Right atrium auricular region (tissue), 2 donors: ENCODE measurements around the gene RAP1A. TPM values are rescaled to one million over a fixed set of nuclear protein-coding genes. Genes with fewer than 3 reads are reported as not detected.

Experiments
- DNase-seq: peaks from one replicate; pipeline ENCODE4 v3.0.0-alpha.2; 2019; ENCODE audit warnings: low spot score
- H3K27ac ChIP-seq, 2 donors: fragments of 200-600 bp; sonication (generic); 1 replicate in 1 of 2; 2 replicates in 1 of 2; pipeline ENCODE4 v1.5.1; 2016 to 2019
- H3K27me3 ChIP-seq, 2 donors: fragments of 200-600 bp; sonication (generic); one replicate each; pipeline versions ENCODE4 v1.5.1 to v1.6.0; 2017 to 2019
- H3K36me3 ChIP-seq: fragments of 200-600 bp; sonication (generic); one replicate; pipeline ENCODE4 v1.5.1; 2016
- H3K4me1 ChIP-seq, 2 donors: fragments of 200-600 bp; sonication (generic); one replicate each; pipeline versions ENCODE4 v1.5.1 to v1.6.0; 2017 to 2019
- H3K4me3 ChIP-seq, 2 donors: fragments of 200-600 bp; sonication (generic); 1 replicate in 1 of 2; 2 replicates in 1 of 2; pipeline ENCODE4 v1.5.1; 2017 to 2019; ENCODE audit warnings: mild to moderate bottlenecking in 1 of 2, moderate library complexity in 1 of 2
- H3K9me3 ChIP-seq, 2 donors: fragments of 200-600 bp; sonication (generic); one replicate each; pipeline ENCODE4 v1.5.1; 2019
- total RNA-seq, 2 donors: library from RNA; depleted of rRNA; stranded (reverse); fragments of >200 nt; gene quantifications; one replicate each; pipeline ENCODE4 v1.1.0, GENCODE V29; 2016
- TF ChIP-seq, protein P1 (sequence below), 2 donors: fragments of 200-600 bp; sonication (generic); IDR thresholded peaks; one replicate each; pipeline ENCODE4 v1.5.1; 2019; ENCODE audit warnings: antibody characterized with exemption in 2 of 2

RAP1A gene
- total RNA-seq, 2 donors from 2014 or later: 62.1 to 72.8 TPM

DNA sequence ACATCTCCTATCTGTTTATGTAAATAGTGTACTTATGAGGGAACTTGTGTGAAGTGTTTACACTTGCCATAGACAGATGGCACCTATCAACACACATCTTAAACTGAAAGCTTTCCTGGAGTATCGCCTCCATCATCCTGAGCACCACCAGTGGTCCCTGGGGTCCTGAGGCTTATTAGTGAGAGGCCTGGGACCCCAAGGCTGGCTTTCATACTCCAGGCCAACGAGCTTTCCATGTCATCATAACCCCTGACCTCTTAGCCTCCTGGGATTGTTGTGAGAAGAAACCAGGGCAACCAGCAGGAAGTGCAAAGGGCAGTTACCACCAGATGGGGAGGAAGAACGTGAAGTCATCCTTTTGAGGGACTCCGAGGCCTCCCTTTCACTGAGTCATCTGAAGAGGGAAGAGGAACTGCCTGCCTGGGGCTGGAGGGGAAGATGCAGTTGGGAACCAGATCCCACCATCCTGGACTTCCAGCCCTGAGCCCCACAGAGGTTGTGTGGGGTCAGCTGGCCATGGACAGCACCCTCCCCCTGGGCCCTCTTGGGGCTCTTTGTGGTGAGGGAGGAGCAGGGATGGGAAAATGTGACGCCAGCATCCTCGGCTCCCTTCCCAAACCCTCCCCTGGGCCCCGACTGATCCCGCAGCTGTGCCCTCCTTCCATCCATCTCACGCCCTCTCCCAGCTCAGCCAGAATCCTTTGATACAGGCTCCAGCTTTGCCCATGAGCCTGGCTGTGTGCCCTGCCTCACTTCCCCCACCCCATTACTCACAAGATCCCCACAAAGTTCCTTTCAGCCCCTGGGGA, 113.8 kb downstream of the RAP1A start:
- Histone ChIP-seq H3K4me3 (no peak overlapping the region), H3K27me3 (no peaks in the 10 kb centered on the region), H3K36me3 (no peaks in the 10 kb centered on the region), H3K4me1 (peaks cover 0 to 100% of the 10 kb centered on the region in 2 donors), H3K9me3 (no peaks in the 10 kb centered on the region), H3K27ac (peak overlapping the region; percentile 96 to 98)
- TF ChIP-seq, protein P1, sequence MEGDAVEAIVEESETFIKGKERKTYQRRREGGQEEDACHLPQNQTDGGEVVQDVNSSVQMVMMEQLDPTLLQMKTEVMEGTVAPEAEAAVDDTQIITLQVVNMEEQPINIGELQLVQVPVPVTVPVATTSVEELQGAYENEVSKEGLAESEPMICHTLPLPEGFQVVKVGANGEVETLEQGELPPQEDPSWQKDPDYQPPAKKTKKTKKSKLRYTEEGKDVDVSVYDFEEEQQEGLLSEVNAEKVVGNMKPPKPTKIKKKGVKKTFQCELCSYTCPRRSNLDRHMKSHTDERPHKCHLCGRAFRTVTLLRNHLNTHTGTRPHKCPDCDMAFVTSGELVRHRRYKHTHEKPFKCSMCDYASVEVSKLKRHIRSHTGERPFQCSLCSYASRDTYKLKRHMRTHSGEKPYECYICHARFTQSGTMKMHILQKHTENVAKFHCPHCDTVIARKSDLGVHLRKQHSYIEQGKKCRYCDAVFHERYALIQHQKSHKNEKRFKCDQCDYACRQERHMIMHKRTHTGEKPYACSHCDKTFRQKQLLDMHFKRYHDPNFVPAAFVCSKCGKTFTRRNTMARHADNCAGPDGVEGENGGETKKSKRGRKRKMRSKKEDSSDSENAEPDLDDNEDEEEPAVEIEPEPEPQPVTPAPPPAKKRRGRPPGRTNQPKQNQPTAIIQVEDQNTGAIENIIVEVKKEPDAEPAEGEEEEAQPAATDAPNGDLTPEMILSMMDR (IDR thresholded peaks at IDR 0.05): no peak
- DNase-seq: peak; percentile 85

DNA sequence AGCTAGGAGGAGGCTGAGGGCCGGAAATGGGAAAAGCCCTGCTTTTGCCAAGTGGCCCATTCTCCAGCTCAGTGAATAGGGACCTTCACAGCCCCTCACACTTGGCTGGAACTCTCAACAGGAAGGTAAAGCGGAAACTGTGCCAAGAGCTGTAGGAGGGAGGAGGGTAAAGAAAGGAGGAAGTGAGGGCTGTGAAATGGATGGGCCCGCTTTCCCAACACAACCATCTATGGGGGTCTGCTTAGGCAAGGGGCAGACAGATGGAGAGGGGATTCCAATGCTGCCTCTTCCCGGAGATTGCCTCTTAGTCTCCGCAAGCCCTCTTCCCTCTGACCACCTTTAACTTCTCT, 114.4 kb downstream of the RAP1A start:
- Histone ChIP-seq H3K9me3 (no peaks in the 10 kb centered on the region), H3K4me3 (no peak overlapping the region), H3K36me3 (no peaks in the 10 kb centered on the region), H3K4me1 (peaks cover 0 to 96% of the 10 kb centered on the region in 2 donors), H3K27me3 (no peaks in the 10 kb centered on the region), H3K27ac (peak overlapping the region; percentile 96 to 98)
- TF ChIP-seq, protein P1 (IDR thresholded peaks at IDR 0.05): no peak
- DNase-seq: no peak

DNA sequence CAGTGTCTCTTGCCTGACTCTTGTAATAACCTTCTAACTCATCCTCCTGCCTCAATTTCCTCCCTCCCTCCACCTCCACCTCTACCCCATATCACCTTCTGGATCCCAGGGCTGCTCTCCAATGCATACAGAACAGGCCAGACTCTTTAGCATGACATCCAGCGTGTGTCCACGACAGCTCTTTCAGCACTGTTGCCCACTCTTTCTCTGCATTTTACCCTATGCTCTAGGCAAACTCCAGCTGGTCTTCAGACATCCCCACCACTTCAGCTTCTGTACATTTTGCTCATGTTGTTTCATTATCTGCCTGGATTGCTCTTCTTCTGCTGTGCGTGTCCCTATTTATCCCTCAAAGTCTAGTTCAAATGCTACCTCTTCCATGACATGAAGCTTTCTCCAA, 114.8 kb downstream of the RAP1A start:
- Histone ChIP-seq H3K9me3 (no peaks in the 10 kb centered on the region), H3K27me3 (no peaks in the 10 kb centered on the region), H3K4me1 (peaks cover 0 to 92% of the 10 kb centered on the region in 2 donors), H3K27ac (peak overlapping the region; percentile 96 to 98), H3K4me3 (no peak overlapping the region), H3K36me3 (no peaks in the 10 kb centered on the region)
- TF ChIP-seq, protein P1 (IDR thresholded peaks at IDR 0.05): no peak
- no peak for DNase-seq

DNA sequence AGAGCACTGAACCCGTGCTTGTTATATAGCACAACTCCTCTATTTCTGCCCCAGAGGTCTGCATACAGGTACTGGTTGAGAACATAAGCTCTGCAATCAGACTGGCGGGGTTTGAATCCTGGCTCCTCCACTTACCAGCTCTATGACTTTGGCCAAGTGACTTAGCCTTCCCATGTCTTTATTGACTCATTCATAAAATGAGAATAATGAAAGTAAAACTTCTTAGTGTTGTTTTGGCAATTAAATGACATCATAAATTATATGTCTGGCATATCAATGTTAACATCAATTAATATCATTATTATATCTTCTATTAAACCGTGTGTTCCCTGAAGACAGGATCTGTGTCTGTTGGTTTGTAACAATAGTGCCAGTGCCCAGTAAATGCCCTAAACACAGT, 115.3 kb downstream of the RAP1A start:
- no peaks in the 10 kb centered on the region for H3K36me3 ChIP-seq
- H3K4me3 ChIP-seq: no peak overlapping the region
- TF ChIP-seq, protein P1 (IDR thresholded peaks at IDR 0.05): no peak
- DNase-seq: no peak
- peaks cover 0 to 91% of the 10 kb centered on the region in 2 donors for H3K4me1 ChIP-seq
- no peaks in the 10 kb centered on the region for H3K27me3 ChIP-seq
- H3K9me3 ChIP-seq: no peaks in the 10 kb centered on the region
- peak overlapping the region; percentile 96 to 98 for H3K27ac ChIP-seq

DNA sequence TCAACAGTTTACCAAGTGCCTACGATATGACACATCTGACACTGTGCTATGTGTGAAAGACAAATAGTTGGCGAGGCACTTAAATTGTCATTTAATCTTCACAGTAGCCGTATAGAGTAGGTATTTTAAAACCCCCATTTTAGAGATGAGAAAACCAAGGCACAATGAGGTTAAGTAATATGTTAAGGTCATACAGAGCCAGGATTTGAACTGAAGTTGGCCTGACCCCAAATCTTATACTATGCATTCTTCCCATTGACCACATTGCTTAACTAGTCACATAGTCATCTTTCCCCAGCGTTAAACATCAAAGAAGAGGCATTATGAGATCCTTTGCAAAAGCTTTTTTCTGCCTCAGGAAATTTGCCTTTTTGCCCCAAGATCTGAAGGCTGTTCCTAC, 115.7 kb downstream of the RAP1A start:
- H3K27ac ChIP-seq: peak overlapping the region; percentile 96 to 98
- H3K4me1 ChIP-seq: peaks cover 0 to 91% of the 10 kb centered on the region in 2 donors
- no peaks in the 10 kb centered on the region for H3K9me3 ChIP-seq
- H3K27me3 ChIP-seq: no peaks in the 10 kb centered on the region
- TF ChIP-seq, protein P1 (IDR thresholded peaks at IDR 0.05): no peak
- H3K36me3 ChIP-seq: no peaks in the 10 kb centered on the region
- no peak overlapping the region for H3K4me3 ChIP-seq
- DNase-seq: no peak
